Activated T-helper 1 cell treated with anti-CD3 and anti-CD28 coated beads, Interleukin-12 subunit alpha, Interleukin-12 subunit beta, Interleukin-2, Interleukin-4 antibody, amounts not matched to agents 30 ng/mL and 10 ng/mL and 1 ng/mL, durations not matched to agents 14 hours and 24 hours and 36 hours (primary cell): ENCODE measurements around the gene LTBP2. TPM values are rescaled to one million over a fixed set of nuclear protein-coding genes. Genes with fewer than 3 reads are reported as not detected.
A peak's percentile ranks its signal among the peaks of the same experiment; 100 is the strongest.

ENCODE experiments used
- DNase-seq: peaks from one replicate; pipeline ENCODE4 v3.0.0; 2021; ENCODE audit warnings: low spot score
- H3K27ac Mint-ChIP-seq: one replicate; pipeline ENCODE4 v1.8.0; 2021; ENCODE audit warnings: mild to moderate bottlenecking, mixed read lengths
- H3K27me3 Mint-ChIP-seq: one replicate; pipeline ENCODE4 v1.8.0; 2022; ENCODE audit warnings: mild to moderate bottlenecking, moderate library complexity, mixed read lengths; ENCODE audit not compliant: insufficient read depth
- H3K36me3 Mint-ChIP-seq: one replicate; pipeline ENCODE4 v1.8.0; 2021; ENCODE audit warnings: low read depth, mixed read lengths
- H3K4me1 Mint-ChIP-seq: one replicate; pipeline ENCODE4 v1.8.0; 2021; ENCODE audit warnings: low read depth, mixed read lengths
- H3K4me3 Mint-ChIP-seq: one replicate; pipeline ENCODE4 v1.8.0; 2021; ENCODE audit warnings: mild to moderate bottlenecking, moderate library complexity, mixed read lengths
- H3K9me3 Mint-ChIP-seq: one replicate; pipeline ENCODE4 v1.8.0; 2021; ENCODE audit warnings: mixed read lengths
- intact Hi-C: fragments of 100-400 bp; cut with micrococcal nuclease; formaldehyde crosslinking; loops from one replicate; pipeline ENCODE4 v1.15.1; 2024
- total RNA-seq: library from RNA; stranded (reverse); gene quantifications from 2 replicates; pipeline ENCODE4 v1.2.3, GENCODE V29; 2022

LTBP2 gene
- total RNA-seq, 1 donor from 2014 or later, result 0.05 TPM

- intact Hi-C loops, result no loop called here
- H3K36me3 Mint-ChIP-seq, result no peaks in the 10 kb centered on the region
- H3K27me3 Mint-ChIP-seq, result peaks cover 2% of the 10 kb centered on the region
- H3K27ac Mint-ChIP-seq, result no peak overlapping the region
- no peak for DNase-seq
- H3K9me3 Mint-ChIP-seq, result no peaks in the 10 kb centered on the region
- peak overlapping the region; percentile 19 for H3K4me3 Mint-ChIP-seq
- peaks cover 65% of the 10 kb centered on the region for H3K4me1 Mint-ChIP-seq
Measured at GRCh38 chr14:74577247-74577947, 34.6 kb downstream of the LTBP2 start.

- intact Hi-C loops, result no loop called here
- peaks cover 66% of the 10 kb centered on the region for H3K4me1 Mint-ChIP-seq
- no peak for DNase-seq
- H3K9me3 Mint-ChIP-seq, result no peaks in the 10 kb centered on the region
- peaks cover 2% of the 10 kb centered on the region for H3K27me3 Mint-ChIP-seq
- no peak overlapping the region for H3K4me3 Mint-ChIP-seq
- H3K27ac Mint-ChIP-seq, result no peak overlapping the region
- H3K36me3 Mint-ChIP-seq, result no peaks in the 10 kb centered on the region
Measured at GRCh38 chr14:74575936-74576335, 36.1 kb downstream of the LTBP2 start.

GRCh38 chr14:74575507-74575906 is 36.5 kb downstream of the LTBP2 start:
- H3K9me3 Mint-ChIP-seq, result no peaks in the 10 kb centered on the region
- no peak for DNase-seq
- intact Hi-C loops, result no loop called here
- H3K27me3 Mint-ChIP-seq, result peaks cover 2% of the 10 kb centered on the region
- no peak overlapping the region for H3K4me3 Mint-ChIP-seq
- no peaks in the 10 kb centered on the region for H3K36me3 Mint-ChIP-seq
- no peak overlapping the region for H3K27ac Mint-ChIP-seq
- H3K4me1 Mint-ChIP-seq, result peaks cover 63% of the 10 kb centered on the region

GRCh38 chr14:74574706-74575105 is 37.3 kb downstream of the LTBP2 start:
- no peaks in the 10 kb centered on the region for H3K36me3 Mint-ChIP-seq
- no peak overlapping the region for H3K4me3 Mint-ChIP-seq
- no peak for DNase-seq
- no peak overlapping the region for H3K27ac Mint-ChIP-seq
- peaks cover 2% of the 10 kb centered on the region for H3K27me3 Mint-ChIP-seq
- intact Hi-C loops, result loop anchor here (5.0 kb wide), 1 partner anchor 1282 kb away; no protein-coding TSS in a partner anchor
- no peaks in the 10 kb centered on the region for H3K9me3 Mint-ChIP-seq
- H3K4me1 Mint-ChIP-seq, result peaks cover 55% of the 10 kb centered on the region

- no peak for DNase-seq
- Mint-ChIP-seq H3K4me1 (peaks cover 49% of the 10 kb centered on the region), H3K36me3 (no peaks in the 10 kb centered on the region), H3K27ac (peak overlapping the region; percentile 24), H3K27me3 (peaks cover 2% of the 10 kb centered on the region), H3K4me3 (peak overlapping the region; percentile 2), H3K9me3 (no peaks in the 10 kb centered on the region)
- intact Hi-C loops, result loop anchor here (5.0 kb wide), 1 partner anchor 1282 kb away; no protein-coding TSS in a partner anchor
Measured at GRCh38 chr14:74574090-74574433, 38.0 kb downstream of the LTBP2 start.

GRCh38 chr14:74573421-74574089 is 38.5 kb downstream of the LTBP2 start:
- DNase-seq, result no peak
- Mint-ChIP-seq H3K9me3 (no peaks in the 10 kb centered on the region), H3K27ac (no peak overlapping the region), H3K27me3 (peaks cover 4% of the 10 kb centered on the region), H3K4me3 (peak overlapping the region; percentile 19), H3K36me3 (no peaks in the 10 kb centered on the region), H3K4me1 (peaks cover 46% of the 10 kb centered on the region)
- intact Hi-C loops, result loop anchor here (2.0 to 5.0 kb wide), 2 partner anchors 45 to 1281 kb away; no protein-coding TSS in a partner anchor

GRCh38 chr14:74572726-74573301 is 39.2 kb downstream of the LTBP2 start:
- DNase-seq, result no peak
- Mint-ChIP-seq H3K27ac (no peak overlapping the region), H3K4me3 (no peak overlapping the region), H3K36me3 (no peaks in the 10 kb centered on the region), H3K4me1 (peaks cover 42% of the 10 kb centered on the region), H3K27me3 (peaks cover 4% of the 10 kb centered on the region), H3K9me3 (no peaks in the 10 kb centered on the region)
- intact Hi-C loops, result loop anchor here (1.0 to 5.0 kb wide), 3 partner anchors 7 to 1281 kb away; no protein-coding TSS in a partner anchor

- peak overlapping the region; percentile 46 for H3K27ac Mint-ChIP-seq
- no peaks in the 10 kb centered on the region for H3K36me3 Mint-ChIP-seq
- no peak for DNase-seq
- intact Hi-C loops, result loop anchor here (1.0 to 5.0 kb wide), 3 partner anchors 8 to 1280 kb away; no protein-coding TSS in a partner anchor
- H3K9me3 Mint-ChIP-seq, result no peaks in the 10 kb centered on the region
- peaks cover 4% of the 10 kb centered on the region for H3K27me3 Mint-ChIP-seq
- peak overlapping the region; percentile 24 for H3K4me3 Mint-ChIP-seq
- peaks cover 39% of the 10 kb centered on the region for H3K4me1 Mint-ChIP-seq
Measured at GRCh38 chr14:74571901-74572725, 39.9 kb downstream of the LTBP2 start.

GRCh38 chr14:74571441-74571841 is 40.6 kb downstream of the LTBP2 start:
- H3K27me3 Mint-ChIP-seq, result peaks cover 4% of the 10 kb centered on the region
- no peaks in the 10 kb centered on the region for H3K9me3 Mint-ChIP-seq
- intact Hi-C loops, result loop anchor here (5.0 kb wide), 1 partner anchor 1279 kb away; no protein-coding TSS in a partner anchor
- no peak overlapping the region for H3K27ac Mint-ChIP-seq
- H3K36me3 Mint-ChIP-seq, result no peaks in the 10 kb centered on the region
- H3K4me3 Mint-ChIP-seq, result no peak overlapping the region
- H3K4me1 Mint-ChIP-seq, result peaks cover 39% of the 10 kb centered on the region
- no peak for DNase-seq

GRCh38 chr14:74570696-74571095 is 41.3 kb downstream of the LTBP2 start:
- no peaks in the 10 kb centered on the region for H3K36me3 Mint-ChIP-seq
- no peak overlapping the region for H3K27ac Mint-ChIP-seq

GRCh38 chr14:74569806-74570591 is 42.0 kb downstream of the LTBP2 start:
- DNase-seq, result no peak
- H3K27ac Mint-ChIP-seq, result no peak overlapping the region
- peaks cover 39% of the 10 kb centered on the region for H3K4me1 Mint-ChIP-seq
- no peaks in the 10 kb centered on the region for H3K36me3 Mint-ChIP-seq
- intact Hi-C loops, result loop anchor here (5.0 kb wide), 1 partner anchor 1278 kb away; no protein-coding TSS in a partner anchor
- H3K27me3 Mint-ChIP-seq, result peaks cover 9% of the 10 kb centered on the region
- no peak overlapping the region for H3K4me3 Mint-ChIP-seq
- H3K9me3 Mint-ChIP-seq, result no peaks in the 10 kb centered on the region

More at GRCh38 chr14:74570696-74571095, 41.3 kb downstream of the LTBP2 start:
- H3K4me3 Mint-ChIP-seq, result no peak overlapping the region
- no peak for DNase-seq
- peaks cover 39% of the 10 kb centered on the region for H3K4me1 Mint-ChIP-seq
- peaks cover 7% of the 10 kb centered on the region for H3K27me3 Mint-ChIP-seq
- H3K9me3 Mint-ChIP-seq, result no peaks in the 10 kb centered on the region
- intact Hi-C loops, result loop anchor here (5.0 kb wide), 1 partner anchor 1278 kb away; no protein-coding TSS in a partner anchor

- no peaks in the 10 kb centered on the region for H3K36me3 Mint-ChIP-seq
- intact Hi-C loops, result no loop called here
- H3K9me3 Mint-ChIP-seq, result no peaks in the 10 kb centered on the region
Measured at GRCh38 chr14:74569387-74569786, 42.6 kb downstream of the LTBP2 start.

More at GRCh38 chr14:74569387-74569786, 42.6 kb downstream of the LTBP2 start:
- Mint-ChIP-seq H3K4me3 (no peak overlapping the region), H3K27ac (no peak overlapping the region), H3K4me1 (peaks cover 33% of the 10 kb centered on the region), H3K27me3 (peaks cover 9% of the 10 kb centered on the region)
- DNase-seq, result no peak
